ENCODE measurements around the gene FAM168A.
"Not testable (repeated sequence)": the region's sequence is repeated elsewhere in the genome, so short reads cannot be mapped to it uniquely, and the experiment has no call there.

The FAM168A gene

DNA sequence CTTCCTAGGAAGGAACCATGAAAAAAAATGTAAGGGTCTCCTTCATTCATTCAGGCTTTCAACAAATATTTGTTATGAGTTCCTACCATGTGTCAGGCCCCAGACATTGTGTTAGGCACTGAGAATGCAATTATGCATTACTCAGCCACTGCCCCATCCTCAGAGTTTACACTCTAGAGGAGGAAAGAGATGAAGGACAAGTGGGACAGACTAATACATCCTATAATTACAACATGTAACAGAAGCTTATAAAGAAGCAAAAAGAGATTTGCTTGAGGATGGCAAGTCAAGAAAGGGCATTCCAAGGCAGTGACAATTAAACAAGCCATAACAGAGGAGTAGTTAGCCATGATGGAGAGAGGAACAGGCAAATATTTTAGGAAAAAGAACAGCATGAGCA lies 78.6 kb downstream of the FAM168A start:
- no peak for DNase-seq (ENCODE audit: low read depth in 3 of 3)

DNA sequence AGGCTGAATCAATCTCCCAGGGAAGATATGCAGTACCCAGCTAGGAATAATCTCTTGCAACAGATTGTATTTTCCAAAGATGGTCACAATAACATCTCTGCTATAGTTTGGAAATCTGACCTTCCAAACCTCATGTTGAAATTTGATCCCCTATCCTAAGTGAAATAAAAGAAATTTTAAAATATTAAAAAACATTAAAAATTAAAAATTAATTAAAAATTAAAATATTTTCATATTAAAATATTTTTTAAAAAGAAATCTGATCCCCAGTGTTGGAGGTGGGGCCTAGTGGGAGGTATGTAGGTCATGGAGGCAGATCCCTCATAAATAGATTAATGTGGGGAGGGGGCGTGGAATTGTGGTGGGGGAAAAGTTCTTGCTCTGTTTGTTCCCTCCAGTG lies 79.7 kb downstream of the FAM168A start:
- no peak for DNase-seq (ENCODE audit: low read depth in 3 of 3)

DNA sequence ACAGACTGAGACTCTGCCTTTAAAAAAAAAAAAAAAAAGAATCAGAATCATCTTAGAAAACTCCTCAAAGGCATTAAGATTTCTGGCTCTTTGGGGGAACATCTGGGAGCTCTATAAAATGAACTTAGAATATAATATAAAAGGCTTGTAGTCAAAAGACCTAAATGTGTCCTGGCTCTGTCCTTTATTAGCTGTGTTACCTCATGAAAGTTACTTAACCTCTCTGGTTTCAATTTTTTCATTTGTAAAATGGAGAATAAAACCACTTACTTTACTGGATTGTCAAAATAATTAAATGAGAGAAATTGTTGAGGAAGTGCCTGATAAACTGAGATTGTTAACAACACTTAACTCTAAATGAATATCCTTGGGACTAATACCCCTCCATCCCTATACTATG lies 81.8 kb downstream of the FAM168A start:
- no peak for DNase-seq (ENCODE audit: low read depth in 3 of 3)

DNA sequence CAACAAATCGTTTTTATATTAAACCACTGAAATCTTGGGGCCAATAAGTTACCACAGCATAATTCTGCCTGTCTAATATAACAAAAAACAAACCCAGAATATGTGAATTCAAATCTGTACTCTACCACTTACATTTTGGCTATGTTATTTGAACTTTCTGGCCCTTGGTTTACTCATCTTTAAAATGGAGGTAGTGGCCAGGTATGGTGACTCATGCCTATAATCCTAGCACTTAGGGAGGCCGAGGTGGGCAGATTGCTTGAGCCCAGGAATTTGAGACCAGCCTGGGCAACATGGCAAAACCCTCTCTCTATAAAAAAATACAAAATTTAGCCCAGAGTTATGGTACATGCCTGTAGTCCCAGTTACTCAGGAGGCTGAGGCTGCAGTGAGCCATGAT lies 84.2 kb downstream of the FAM168A start:
- DNase-seq (ENCODE audit: low read depth in 3 of 3), result no peak

DNA sequence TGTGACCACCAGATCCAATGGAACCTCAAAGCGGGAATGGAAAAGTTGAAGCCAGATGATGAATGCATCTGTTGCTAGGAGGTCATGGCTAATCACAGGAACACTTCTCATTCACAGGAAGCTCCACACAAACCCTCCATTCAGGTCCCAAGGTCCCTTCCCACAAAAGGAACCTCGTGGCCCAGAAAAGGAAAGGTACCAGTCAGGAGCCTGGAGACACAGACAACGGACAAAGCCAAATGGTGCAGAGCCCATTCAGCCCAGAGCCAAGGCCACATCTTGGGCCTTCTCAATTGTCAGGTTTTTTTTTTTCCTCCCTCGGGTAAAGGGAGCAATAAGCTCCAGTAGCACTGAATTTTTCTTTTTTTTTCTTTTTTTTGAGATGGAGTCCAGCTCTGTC lies 87.0 kb downstream of the FAM168A start:
- no peak for DNase-seq (ENCODE audit: low read depth in 3 of 3)

DNA sequence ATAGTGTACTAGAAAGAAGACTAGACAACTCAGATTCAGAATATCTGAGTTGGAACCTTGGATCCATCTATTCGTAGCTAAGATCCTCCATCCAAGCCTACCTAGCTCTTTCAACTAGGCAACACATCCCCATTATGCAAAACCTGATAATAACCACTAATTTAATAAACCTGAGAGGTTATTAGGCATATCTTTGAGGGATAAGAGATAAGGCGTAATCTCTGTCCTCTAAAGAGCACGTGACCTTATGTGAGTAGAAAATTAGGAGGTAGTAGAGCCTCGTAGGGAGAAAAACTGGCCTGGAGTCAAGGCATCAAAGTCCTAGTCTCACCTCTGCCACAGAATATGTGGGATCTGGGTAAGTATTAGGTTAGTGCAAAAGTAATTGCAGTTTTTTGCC lies 87.8 kb downstream of the FAM168A start:
- no peak for DNase-seq (ENCODE audit: low read depth in 3 of 3)

DNA sequence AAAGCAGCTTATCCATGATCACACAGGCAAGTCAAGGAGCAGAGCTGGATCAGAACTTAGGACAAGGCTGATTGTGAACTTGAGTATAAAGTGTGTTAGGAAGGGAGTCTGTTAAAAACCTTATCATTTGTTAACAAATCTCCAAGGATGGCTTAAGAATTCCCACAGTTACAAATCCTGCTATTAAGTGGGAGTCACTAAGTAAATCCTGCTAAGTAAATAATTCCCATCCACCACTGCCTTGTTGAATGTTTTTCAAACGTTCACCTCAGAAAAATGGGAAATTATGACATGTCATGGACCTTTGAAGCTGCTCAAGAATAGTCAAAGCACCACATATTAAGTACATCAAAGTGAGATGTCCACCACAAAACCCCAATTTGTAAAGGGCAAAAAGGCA lies 88.7 kb downstream of the FAM168A start:
- no peak for DNase-seq (ENCODE audit: low read depth in 3 of 3)

DNA sequence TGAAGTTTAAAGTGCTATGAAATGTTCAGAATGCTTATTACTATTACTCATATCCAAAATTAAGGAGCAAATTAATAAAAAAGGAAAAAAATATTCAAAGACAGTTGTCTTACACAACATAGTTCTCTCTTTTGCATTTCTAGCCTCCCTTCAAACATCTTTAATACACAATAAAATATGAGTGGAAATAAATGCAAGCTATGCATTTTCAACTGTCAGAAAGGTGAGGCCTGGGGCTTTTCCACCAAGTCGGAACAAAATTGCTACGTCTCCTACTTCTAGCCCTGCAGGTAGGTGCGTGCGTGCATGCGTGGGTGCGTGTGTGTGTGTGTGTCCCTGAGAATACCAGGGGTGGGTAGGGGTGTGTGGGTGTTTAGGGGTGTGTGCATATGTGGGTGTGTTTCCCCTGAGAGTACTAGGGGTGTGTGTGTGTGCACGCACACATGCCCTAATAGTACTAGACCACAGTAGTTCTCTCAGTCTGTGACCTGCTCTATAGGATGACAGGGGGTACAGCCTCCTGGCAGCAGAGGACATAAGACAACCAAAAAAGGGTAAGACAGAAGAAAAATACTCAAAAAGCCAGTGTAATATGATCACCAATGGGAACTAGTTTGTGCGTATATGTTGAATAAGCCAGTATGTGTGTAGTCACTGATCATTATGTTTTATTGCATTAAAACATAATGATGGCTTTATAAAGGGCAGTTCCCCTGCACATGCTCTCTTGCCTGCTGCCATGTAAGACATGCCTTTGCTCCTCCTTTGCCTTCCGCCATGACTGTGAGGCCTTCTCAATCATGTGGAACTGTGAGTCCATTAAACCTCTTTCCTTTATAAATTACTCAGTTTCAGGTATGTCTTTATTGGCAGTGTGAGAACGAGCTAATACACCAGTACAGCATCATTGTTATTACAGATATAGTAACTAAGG lies 89.4 kb downstream of the FAM168A start:
- no peak for DNase-seq (ENCODE audit: low read depth in 3 of 3)

DNA sequence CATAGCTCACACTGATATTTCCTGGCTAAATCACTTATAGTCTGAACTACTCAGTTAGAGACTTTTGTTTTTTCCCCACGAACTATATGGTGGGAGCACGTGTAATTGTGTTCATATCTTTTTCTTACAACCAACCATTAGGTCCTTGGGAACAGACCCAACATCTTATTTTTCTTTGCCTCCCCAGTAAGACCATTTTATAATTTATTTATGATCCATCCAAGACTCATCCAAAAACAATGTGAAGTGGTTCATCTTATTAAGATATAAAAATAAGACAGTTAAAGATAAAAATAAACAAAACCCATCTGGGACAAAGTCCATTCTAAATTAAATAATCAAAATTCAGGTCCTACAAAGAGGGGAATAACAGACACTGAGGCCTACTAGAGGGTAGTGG lies 90.8 kb downstream of the FAM168A start:
- DNase-seq (ENCODE audit: low read depth in 3 of 3), result no peak

DNA sequence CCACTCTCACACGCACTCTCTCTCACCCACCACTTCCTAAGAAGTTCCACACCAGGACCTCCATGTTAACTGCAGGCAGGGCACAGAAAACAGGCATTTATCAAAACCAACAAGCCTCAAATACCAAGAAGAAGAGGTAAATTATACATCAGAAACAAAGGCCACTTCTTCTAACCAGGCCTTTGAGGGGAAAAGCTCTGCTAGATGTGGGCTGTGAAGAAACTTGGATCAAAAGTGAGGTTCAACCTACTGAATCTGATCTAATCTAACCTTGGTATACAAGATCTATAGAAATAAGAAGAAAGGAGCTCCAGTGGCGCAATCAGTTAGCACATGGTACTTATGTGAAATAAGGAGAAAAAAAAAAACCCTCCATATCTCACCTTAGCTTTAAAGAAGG lies 91.9 kb downstream of the FAM168A start:
- no peak for DNase-seq (ENCODE audit: low read depth in 3 of 3)

DNA sequence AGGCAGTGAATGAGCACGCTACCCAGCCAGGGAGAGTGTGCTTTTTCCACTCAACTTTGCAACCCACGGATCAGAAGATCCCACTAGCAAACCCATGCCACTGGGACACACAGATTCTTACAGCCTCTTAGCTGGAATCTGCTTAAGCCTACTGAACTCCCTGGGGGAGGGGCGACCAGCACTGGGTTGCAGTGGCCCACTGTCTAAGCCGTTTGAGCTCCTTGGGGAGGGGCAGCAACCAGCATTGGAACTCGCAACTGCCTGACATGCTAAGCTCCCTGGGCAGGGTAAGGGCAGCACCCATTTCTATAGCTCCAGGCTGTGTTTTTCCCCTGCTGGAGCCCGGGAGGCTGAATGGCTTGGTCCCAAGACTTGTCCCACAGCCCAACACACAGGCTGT lies 99.6 kb downstream of the FAM168A start:
- no peak for DNase-seq (ENCODE audit: low read depth in 3 of 3)

DNA sequence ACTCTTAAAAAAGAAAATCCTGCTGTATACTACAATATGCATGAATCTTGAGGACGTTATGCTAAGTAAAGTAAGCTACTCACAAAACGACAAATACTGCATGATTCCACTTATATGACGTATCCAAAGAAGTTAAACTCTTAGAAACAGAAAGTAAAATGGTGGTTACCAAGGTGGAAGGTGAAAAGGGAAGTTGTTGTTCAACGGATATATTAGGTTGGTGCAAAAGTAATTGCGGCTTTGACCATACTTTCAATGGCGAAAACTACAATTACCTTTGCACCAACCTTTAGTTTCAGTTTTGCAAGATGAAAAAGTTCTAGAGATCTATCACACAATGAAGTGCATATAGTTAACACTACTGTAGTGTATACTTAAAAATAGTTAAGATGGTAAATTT lies 101.8 kb downstream of the FAM168A start:
- DNase-seq (ENCODE audit: low read depth in 3 of 3), result no peak

DNA sequence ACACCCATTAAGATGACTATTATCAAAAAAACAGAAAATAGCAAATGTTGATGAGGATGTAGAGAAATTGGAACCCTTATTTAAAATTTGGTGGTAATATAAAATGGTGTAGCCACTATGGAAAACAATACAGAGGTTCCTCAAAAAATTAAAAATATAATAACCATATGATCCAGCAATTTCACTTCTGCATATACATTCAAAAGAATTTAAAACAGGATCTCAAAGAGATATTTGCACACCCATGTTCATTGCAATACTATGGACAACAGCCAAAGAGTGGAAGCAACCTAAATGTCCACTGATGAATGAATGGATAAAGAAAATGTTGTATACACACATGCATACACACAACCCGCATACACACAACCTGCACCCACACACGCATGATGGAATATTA lies 102.2 kb downstream of the FAM168A start:
- no peak for DNase-seq (ENCODE audit: low read depth in 3 of 3)

DNA sequence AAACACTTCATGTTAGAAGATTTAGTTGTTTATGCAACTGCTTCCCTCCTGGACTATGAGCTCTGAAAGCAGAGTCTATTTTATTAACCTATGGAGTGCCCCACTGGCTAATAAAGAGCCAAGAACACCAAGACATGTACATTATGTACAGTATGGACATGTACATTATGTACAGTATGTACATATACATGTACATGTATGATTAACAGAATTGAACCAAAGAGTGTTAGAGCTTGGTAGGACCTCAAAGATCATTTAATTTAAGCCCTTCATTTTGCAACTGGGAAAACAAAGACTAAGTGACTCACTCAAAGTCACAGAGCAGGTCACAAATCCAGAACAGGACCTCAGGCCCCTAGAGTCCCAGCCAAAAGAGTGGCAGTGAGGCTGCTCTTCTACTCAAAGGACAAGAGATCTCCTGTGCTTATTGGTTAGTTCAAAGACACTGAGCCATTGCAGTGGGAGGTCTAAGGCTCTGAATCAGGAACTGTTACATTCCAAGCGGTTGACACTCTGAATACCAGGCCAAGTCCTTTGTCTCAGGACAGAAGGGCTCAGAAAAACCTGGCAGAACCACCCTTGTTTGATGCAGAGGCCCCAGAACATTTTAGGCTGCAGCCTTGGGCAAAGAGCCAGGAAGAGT lies 103.8 kb downstream of the FAM168A start:
- DNase-seq (ENCODE audit: low read depth in 3 of 3), result no peak

DNA sequence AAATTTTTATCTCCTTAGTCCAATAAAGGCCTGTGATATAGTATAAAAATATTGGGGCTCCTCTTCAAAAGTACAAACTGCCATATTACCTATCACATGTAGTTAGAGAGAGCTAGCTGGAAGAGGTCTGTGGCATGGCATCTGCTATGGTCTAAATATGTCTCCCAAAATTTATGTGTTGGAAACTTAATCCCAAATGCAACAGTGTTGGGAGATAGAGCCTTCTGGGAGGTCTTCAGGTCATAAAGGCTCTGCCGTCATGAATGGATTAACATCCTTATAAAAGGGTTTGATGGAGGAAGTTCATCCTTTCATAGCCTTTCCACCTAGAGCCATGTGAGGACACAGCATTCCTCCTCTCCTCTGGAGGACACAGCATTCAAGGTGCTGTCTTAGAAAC lies 116.3 kb downstream of the FAM168A start:
- no peak for DNase-seq (ENCODE audit: low read depth in 3 of 3)

DNA sequence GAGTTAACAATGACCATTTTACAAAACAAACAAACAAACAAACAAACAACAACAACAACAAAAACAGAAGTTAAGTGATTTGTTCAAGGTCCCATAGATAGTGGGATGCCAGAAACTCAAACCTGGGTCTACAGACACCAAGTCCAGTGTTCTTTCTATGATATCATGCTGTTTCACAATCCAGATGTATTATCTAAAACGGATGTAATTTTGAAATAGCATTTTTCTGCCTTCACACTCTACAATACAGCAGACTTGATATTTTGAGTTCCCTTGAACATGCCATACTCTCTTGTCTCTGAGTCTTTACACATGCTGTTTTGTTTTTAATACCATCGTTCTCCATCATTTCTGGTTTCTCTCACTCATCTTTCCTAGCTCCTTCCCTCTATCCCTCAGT lies 117.2 kb downstream of the FAM168A start:
- DNase-seq (ENCODE audit: low read depth in 3 of 3), result no peak

DNA sequence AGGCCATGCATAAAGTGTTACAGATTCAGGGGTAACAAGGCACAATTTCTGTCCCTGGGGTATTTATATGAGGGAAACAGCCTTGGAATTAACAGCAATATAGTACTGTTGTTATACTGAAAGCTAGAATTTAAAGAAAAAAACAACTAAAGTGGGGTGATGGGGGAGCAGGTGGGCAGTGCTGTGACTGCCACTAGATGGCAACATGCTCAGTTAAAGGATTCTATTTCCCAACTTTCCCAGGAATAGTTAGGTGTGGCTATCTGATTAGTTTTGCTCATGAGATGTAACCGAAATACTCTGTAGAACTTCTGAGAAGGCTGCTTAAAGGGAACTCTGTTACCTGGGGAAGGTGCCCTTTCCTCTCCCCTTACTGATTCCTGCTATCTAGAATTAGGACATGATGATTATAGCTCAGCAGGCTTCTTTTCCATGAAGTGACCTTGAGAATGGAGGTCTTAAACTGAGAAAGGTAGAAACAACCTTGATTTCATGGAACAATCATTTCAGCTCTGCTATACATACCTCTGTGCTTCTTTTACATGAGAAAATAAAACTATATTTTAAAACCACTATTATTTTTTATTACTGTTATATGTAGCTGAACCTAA lies 119.1 kb downstream of the FAM168A start:
- no peak for DNase-seq (ENCODE audit: low read depth in 3 of 3)

DNA sequence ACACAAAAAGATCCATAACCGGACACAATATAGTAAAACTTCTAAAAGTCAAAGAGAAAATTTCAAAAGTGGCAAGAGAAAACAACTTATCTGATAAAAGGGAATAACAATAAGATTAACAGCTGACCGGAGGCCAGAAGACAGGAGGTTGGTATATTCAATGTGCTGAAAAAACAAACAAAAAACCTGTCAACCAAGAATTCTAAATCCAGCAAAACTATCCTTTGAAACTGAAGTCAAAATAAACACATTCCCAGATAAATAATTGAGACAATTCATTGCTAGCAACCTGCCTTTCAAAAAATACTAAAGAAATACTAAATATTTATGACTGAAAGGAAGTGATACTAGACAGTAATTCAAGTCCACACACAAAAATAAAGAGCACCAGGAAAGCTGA lies 120.4 kb downstream of the FAM168A start:
- no peak for DNase-seq (ENCODE audit: low read depth in 3 of 3)

DNA sequence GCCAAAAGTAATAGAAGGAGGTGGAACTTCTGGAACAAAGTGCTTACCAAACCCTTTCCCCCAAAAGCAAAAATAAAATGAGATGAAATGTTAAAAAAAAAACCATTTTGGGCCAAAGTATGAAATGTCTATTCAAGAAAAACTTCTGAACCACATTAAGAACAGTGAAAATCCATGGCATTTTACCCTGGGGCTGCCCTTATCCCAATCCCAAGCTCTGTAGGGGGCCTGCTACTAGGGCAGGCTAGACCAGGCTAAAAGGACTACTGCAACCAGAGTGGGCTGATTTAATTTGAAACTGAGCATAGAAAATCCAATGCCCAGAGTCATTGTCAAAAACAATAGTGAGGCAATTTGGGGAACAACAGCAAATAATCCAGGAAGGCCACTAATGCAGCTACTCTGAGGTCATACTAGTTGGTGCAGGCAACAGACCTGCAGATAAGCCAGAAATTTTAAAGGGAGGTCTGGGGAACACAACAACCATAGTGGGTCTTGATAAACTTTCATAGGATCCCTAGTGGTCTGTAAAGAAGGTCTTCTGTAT lies 122.3 kb downstream of the FAM168A start:
- no peak for DNase-seq (ENCODE audit: low read depth in 3 of 3)

DNA sequence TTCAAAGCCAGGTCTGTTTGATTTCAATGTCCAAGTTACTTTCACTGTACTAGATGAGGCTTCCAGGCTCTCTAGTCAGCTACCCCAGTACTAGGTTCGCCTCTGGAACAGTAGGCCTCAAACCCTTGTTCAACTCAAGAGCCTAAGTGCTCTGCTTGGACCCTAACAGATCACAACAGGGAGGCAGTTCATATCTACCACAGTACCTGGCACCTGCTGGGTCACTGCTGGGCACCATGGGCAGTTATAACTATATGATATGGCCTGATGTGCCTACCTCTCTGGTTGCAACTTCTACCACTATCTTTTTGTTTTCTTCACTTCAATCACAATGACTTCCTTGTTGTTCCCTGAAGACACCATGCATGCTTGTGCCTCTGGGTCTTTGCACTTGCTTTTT lies 124.7 kb downstream of the FAM168A start:
- no peak for DNase-seq (ENCODE audit: low read depth in 3 of 3)

DNA sequence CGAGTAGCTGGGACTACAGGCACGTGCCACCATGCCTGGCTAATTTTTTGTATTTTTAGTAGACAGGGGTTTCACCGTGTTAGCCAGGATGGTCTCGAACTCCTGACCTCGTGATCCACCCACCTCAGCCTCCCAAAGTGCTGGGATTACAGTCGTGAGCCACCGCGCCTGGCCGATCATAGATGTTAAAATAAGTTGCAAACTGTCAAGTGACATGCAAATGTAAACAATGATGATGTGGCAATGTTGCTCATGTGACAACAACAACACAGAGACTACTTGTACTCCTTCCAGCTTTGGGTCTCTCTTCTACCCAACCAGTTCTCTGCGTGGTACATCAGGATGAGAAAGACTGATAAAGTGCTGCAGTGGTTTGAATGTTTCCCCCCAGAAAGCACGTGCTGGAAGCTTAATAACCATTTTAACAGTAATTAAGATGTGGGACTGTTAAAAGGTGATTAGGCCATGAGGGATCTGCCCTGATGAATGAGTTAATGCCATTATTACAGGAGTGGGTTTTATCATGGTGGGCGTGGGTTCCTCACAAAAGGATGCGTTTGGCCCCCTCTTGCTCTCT lies 127.8 kb downstream of the FAM168A start:
- DNase-seq (ENCODE audit: low read depth in 3 of 3), result not testable (repeated sequence)

DNA sequence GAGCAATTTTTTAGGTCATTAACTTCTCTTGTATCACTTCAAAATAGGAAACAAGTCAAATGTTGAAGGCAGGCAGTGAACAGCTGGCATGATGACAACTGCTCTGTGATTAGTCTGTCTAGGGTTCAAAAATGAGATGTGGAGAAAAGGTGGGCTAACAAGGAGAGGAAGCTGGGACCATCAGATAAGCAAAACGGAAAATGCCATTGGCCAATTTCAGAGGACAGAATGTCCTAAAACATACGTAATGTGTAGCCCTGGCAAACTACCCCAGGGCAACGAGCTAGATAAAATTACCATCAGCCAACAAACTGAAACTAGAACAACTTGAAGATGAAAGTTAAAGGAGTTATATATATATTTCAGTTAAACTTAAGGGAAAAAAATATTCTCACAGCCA lies 128.5 kb downstream of the FAM168A start:
- DNase-seq (ENCODE audit: low read depth in 3 of 3), result no peak

All from stimulated activated CD4-positive, alpha-beta T cell treated with anti-CD3 and anti-CD28 coated beads, TNF-alpha, amount 100 ng/mL, for 4 hours (primary cell).